Epithelial cell of prostate (primary cell): ENCODE results near the gene LGALS16.
A peak's percentile ranks its signal among the peaks of the same experiment; 100 is the strongest.
"Not testable (repeated sequence)": the region's sequence is repeated elsewhere in the genome, so short reads cannot be mapped to it uniquely, and the experiment has no call there.

Experiments
- DNase-seq: peaks from one replicate; pipeline ENCODE4 v3.0.0-alpha.2; 2011; ENCODE audit warnings: low read depth, low spot score
- H3K27ac ChIP-seq: fragments of 450-650 bp; 2 replicates; pipeline ENCODE4 v1.5.1; 2017; ENCODE audit warnings: mild to moderate bottlenecking

Gene LGALS16

GRCh38 chr19:39676004-39676403 lies 20.3 kb downstream of the LGALS16 start:
- DNase-seq, result no peak
- H3K27ac ChIP-seq, result no peak overlapping the region

DNA sequence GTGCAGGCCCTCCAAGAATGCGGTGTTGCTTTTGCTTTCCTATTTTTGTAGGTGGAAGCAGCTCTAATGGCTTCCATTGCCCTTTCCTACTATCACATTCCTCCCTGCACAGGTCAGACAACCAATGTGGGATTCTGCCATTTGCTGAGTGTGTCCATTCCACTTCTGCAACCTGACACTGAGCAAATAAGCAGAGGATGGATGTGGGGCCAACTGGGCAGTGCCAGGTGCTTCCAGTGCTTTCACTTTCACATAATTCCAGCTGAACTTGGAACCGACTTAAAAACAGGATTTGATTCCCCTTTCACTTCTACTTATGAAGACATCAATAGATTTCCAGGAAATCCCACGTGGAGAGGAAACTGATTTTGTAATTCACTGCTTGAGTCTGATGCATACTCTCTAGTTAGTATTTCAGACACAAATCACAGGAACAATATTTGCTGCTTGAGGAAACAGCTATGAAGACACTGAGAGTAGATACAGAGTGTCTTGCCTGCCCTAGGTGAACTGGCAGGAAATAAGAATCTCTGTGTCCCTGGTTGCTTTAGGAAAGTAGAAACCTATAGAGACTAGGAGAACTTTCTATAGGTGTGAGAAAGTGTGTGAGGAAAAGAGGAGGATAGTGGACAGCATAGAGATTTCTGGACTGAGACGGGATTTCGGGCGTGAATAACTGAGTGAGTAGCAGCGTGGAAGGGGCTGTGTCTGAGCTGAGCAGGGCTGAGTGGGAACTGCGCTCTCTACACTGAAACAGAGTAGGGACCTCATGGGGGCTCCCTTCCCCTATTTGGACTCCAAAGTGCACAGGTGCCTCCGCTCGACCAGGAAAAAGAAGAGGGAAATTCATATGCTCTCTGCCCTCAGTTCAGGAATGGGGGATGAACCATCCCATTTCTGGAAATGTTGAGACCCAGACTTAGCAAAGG lies 22.5 kb downstream of the LGALS16 start:
- no peak overlapping the region for H3K27ac ChIP-seq
- DNase-seq, result peak; percentile 18

- H3K27ac ChIP-seq, result no peak overlapping the region
- DNase-seq, result no peak
These were observed 23.5 kb downstream of the LGALS16 start for GRCh38 chr19:39679056-39679790.

DNA sequence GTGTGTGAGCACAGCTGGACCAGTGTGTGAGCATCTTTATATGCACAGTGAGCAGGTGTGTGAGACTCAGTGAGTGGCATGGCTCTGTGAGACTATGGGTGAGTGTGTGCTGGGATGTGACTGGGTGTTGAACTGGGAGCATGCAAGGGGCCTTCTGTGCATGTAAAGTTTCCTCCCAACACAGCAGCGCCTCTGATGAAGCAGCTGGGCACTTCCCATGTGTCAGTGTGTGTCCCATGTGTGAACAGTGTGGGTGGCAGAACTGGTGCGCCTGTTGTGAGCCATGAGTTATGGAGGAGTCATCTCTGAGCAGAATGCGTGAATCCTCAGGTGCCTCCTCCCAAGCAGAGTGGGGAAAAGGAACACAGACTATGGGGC lies 24.1 kb downstream of the LGALS16 start:
- no peak overlapping the region for H3K27ac ChIP-seq
- no peak for DNase-seq

DNA sequence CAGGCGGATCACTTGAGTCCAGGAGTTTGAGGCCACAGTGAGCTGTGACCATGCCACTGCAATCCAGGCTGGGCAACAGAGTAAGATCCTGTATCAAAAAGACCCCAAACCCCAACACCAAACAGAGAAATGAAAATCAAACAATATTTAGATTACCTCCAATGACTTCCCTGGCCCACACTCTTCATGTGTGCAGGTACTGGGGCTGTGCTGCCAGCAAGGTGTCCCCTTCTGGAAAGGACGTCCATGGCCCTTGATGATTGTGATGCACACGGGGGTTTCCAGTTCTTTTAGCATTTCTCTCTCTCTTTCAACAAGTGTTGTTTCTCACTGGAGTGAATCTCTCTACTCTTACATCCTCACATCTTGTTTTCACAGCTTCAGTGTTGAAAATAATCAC lies 24.9 kb downstream of the LGALS16 start:
- no peak overlapping the region for H3K27ac ChIP-seq
- no peak for DNase-seq

- no peak for DNase-seq
- no peak overlapping the region for H3K27ac ChIP-seq
These were observed 25.7 kb downstream of the LGALS16 start for GRCh38 chr19:39681416-39681815.

DNA sequence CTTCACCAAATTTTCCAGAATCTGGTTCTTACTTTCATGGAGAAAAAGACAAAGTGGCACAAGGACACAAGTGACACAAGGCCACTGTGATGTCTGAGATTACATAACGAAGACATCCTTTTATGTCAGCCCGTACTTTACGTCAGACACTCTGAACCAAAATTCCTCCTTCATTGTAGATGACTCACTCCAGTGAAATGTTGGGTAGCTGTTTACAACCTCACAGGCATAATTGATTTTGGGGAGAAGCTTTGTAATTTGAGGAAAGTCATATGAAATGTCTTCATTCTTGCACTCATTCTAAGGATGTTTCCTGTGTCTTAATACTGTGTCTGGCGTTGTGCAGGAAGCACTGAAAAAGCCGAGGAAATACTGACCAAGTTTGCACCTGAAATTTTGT lies 28.6 kb downstream of the LGALS16 start:
- no peak overlapping the region for H3K27ac ChIP-seq
- no peak for DNase-seq

DNA sequence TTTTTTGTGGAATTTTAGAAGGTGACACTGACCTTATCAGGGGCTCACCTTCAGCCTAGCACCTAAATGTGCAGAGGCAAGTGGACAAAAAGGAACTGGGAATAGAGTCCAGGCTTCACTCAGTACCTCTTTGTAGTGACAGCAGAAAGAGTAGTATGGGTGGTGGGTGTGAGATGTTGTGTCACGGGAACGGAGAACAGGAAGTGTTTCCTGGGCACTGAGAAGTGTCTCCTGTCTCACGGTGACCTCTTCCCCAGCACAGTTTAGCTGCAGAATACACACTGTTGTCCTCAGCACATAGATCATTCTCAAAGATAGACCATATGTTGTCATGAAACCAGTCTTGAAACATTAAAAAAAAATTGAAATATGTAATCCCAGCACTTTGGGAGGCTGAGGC lies 31.0 kb downstream of the LGALS16 start:
- H3K27ac ChIP-seq, result no peak overlapping the region
- DNase-seq, result no peak

DNA sequence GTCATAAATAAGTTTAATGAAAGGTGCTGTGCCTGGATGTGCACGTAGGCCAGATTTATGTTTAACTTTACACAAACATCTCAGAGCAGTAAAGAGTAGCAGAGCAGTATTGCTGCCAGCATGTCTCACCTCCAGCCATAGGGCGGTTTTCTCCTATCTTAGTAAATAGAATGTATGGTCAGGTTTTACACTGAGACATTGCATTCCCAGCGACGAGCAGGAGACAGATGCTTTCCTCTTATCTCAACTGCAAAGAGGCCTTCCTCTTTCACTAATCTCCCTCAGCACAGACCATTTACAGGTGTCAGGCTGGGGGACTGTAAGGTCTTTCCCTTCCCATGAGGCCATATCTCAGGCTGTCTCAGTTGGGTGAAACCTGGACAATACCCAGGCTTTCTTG lies 32.9 kb downstream of the LGALS16 start:
- H3K27ac ChIP-seq, DNase-seq: not testable (repeated sequence)

GRCh38 chr19:39692166-39692565 lies 36.5 kb downstream of the LGALS16 start:
- no peak for DNase-seq
- no peak overlapping the region for H3K27ac ChIP-seq

DNA sequence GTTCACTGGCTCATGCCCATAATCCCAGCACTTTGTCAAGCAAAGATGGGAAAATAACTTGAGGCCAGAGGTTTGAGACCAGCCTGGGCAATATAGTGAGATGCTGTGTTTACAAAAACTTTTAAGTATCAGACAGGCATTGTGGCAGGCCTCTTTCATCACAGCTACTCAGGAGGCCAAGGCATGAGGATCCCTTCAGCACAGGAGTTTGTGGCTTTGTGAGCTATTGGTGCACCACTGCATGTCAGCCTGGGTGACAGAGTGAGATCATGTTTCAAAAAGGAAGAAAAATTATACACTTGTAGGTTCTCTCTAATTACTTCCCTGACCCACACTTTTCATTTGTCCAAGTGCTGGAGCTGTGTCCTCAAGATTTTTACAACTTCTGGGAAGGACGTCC lies 37.1 kb downstream of the LGALS16 start:
- no peak for DNase-seq
- no peak overlapping the region for H3K27ac ChIP-seq

- DNase-seq, result no peak
- H3K27ac ChIP-seq, result no peak overlapping the region
These were observed 40.0 kb downstream of the LGALS16 start for GRCh38 chr19:39695759-39696158.

DNA sequence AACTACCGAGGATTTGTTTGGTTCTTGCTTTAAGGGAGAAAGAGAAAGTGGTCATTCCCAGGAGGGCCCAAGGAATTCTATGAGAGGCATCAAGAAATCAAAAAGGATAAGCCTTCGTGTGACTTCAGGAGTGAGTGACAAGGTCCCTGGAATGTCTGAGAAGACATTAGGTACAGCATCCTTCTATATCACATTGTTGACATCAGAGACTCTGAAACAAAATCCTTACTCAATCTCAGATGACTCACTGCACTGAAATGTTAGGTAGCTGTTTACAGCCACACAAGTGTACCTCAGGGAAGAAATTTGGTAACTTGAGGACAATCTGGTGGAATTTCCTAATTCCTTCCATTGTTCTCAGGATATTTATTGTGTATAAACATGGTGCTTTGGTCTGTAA lies 40.7 kb downstream of the LGALS16 start:
- DNase-seq, result no peak
- no peak overlapping the region for H3K27ac ChIP-seq

- H3K27ac ChIP-seq, result no peak overlapping the region
- DNase-seq, result no peak
These were observed 42.8 kb downstream of the LGALS16 start for GRCh38 chr19:39698535-39698934.

GRCh38 chr19:39701291-39701690 lies 45.6 kb downstream of the LGALS16 start:
- DNase-seq, result no peak
- H3K27ac ChIP-seq, result no peak overlapping the region

DNA sequence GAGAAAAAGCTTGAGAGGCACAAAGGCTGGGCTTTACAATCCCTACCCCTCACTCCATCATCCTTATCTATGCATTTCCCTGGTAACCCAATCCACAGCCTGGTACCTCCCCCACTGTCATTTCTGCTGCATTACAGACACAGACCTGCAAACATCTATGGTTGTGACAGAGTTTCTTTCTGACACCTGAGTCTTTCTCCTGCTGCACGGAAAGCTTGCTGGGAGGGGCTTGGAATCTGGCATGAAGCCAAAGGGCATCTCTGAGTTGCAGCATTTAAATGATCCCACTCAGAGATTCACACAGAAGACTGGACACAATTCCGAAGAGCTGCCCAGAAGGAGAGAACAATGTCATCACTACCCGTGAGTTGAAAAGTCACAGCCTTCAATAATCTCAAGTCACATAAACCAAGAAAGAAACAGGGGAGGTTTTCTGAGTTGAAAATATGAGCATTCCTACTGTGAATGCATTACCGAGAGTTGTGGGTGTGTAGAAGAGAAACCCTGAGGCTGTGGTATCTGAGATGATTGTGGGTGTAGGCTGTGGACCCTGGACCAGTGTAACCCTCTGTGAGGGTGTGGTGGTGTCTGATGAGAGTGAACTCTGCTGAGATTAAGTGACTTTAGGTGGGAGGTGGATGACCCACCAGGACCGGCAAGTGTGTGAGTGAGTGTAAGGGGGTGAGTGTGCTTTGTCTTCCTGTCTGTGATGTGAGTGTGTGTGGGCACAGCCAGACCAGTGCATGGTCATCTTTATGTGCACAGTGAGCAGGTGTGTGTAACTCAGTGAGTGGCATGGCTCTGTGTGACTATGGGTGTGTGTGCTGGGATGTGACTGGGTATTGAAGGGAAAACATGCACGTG lies 48.7 kb downstream of the LGALS16 start, which contains the start of gene LGALS14:
TSS of gene LGALS14 (plus strand) at position 301 of the 864 bp plus-strand sequence. CDS start at position 349, 48 bp downstream.
- no peak for DNase-seq
- H3K27ac ChIP-seq, result no peak within 1 kb of the TSS

- DNase-seq, result no peak
- no peak overlapping the region for H3K27ac ChIP-seq
These were observed 50.0 kb downstream of the LGALS16 start for GRCh38 chr19:39705578-39706188.

- no peak overlapping the region for H3K27ac ChIP-seq
- DNase-seq, result no peak
These were observed 52.9 kb downstream of the LGALS16 start for GRCh38 chr19:39708594-39708993.

DNA sequence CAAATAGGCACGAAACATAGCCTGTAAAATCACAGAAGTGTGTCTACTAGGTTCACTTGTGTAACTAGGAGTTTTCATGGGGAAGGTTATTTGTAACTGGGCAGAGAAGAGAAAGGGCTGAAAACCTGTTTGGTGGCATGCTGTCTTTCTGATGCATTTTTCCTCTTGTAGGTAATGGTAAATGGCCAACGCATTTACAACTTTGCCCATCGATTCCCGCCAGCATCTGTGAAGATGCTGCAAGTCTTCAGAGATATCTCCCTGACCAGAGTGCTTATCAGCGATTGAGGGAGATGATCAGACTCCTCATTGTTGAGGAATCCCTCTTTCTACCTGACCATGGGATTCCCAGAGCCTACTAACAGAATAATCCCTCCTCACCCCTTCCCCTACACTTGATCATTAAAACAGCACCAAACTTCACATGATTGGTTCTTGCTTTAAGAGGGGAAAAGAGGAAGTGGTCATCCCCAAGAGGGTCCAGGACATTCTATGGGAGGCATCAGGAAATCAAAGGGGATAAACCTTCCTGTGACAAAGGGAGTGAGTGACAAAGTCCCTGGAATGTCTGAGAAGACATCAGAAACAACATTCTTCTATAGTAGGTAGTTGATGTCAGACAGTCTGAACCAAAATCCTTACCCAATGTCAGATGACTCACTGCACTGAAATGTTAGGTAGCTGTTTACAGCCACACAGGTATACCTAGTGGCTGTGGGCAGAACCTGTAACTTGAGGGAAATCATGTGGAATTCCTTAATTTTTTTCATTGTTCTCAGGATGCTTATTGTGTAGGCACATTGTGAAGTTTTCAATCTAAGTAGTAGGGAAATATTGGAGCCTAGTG lies 53.5 kb downstream of the LGALS16 start:
- no peak for DNase-seq
- H3K27ac ChIP-seq, result no peak overlapping the region
